Neural progenitor cell (in vitro differentiated cells): Measurements from ENCODE around the gene TMEM204.

Source experiments
- CTCF ChIP-seq: fragments of 200-600 bp; sonication (generic); IDR thresholded peaks from 2 replicates; pipeline ENCODE4 v1.5.1; 2017; ENCODE audit warnings: antibody characterized with exemption, mild to moderate bottlenecking
- EZH2 ChIP-seq: fragments of 200-600 bp; sonication (generic); IDR thresholded peaks from 2 replicates; pipeline ENCODE4 v1.6.1; 2017; ENCODE audit warnings: antibody characterized with exemption, mild to moderate bottlenecking, moderate library complexity

- TF ChIP-seq EZH2 (no peak), CTCF (no peak)
Observed at GRCh38 chr16:1571012-1571671, 37.7 kb downstream of the TMEM204 start.
